Upper lobe of left lung (tissue), 4 donors: ENCODE results near the gene PTPRN2.

Experiments
- EP300 ChIP-seq, 4 donors: sonication (generic); formaldehyde crosslinking; IDR thresholded peaks; one replicate each; pipeline ENCODE4 v1.5.1; 2017; ENCODE audit warnings: antibody characterized with exemption in 4 of 4, control low read depth in 2 of 4
- POLR2A ChIP-seq, 4 donors: fragments of 450-650 bp; IDR thresholded peaks; one replicate each; pipeline ENCODE4 v1.5.1; 2016 to 2017; ENCODE audit warnings: antibody characterized with exemption in 4 of 4, mild to moderate bottlenecking in 2 of 4
- POLR2AphosphoS5 ChIP-seq, 2 donors: sonication (generic); formaldehyde crosslinking; IDR thresholded peaks; one replicate each; pipeline ENCODE4 v1.5.1; 2017; ENCODE audit warnings: antibody characterized with exemption in 2 of 2
- TF ChIP-seq, protein P1 (sequence below), 6 experiments: fragments of 450-650 bp in 4 of 6; fragments of 200-600 bp in 2 of 6; sonication (generic) in 2 of 6; IDR thresholded peaks; one replicate each; pipeline ENCODE4 v1.5.1; 2016 to 2019; ENCODE audit warnings: antibody characterized with exemption in 6 of 6

DNA sequence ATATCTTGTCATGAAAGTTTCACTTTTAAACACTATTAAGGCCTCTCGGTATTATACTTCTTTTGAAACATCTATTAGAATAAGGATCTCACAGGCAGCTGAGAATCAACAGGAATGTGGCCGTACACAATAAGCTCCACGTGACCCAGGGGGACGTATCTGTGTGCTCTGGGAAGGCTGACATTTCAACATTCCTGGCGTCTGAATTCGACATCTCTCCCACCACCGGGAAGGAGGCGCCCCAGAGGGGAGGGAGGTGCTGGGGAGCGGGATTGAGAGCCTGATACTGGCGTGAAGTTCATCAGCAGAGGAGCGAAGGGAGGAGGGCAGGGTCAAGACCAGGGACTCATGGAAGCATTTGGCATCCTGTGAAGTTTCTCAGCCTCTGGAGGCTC, 849.6 kb downstream of the PTPRN2 start:
- TF ChIP-seq, protein P1, sequence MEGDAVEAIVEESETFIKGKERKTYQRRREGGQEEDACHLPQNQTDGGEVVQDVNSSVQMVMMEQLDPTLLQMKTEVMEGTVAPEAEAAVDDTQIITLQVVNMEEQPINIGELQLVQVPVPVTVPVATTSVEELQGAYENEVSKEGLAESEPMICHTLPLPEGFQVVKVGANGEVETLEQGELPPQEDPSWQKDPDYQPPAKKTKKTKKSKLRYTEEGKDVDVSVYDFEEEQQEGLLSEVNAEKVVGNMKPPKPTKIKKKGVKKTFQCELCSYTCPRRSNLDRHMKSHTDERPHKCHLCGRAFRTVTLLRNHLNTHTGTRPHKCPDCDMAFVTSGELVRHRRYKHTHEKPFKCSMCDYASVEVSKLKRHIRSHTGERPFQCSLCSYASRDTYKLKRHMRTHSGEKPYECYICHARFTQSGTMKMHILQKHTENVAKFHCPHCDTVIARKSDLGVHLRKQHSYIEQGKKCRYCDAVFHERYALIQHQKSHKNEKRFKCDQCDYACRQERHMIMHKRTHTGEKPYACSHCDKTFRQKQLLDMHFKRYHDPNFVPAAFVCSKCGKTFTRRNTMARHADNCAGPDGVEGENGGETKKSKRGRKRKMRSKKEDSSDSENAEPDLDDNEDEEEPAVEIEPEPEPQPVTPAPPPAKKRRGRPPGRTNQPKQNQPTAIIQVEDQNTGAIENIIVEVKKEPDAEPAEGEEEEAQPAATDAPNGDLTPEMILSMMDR (IDR thresholded peaks at IDR 0.05), result no peak
- TF ChIP-seq POLR2AphosphoS5 (IDR thresholded peaks at IDR 0.05) (no peak), POLR2A (IDR thresholded peaks at IDR 0.05) (no peak), EP300 (IDR thresholded peaks at IDR 0.05) (no peak)
